ENCODE measurements around the gene RPS16.

- TF ChIP-seq POLR2A (IDR thresholded peaks at IDR 0.05) = no peak
- no peak for TF ChIP-seq CTCF (IDR thresholded peaks at IDR 0.05)
These were observed 13.7 kb downstream of the RPS16 start for GRCh38 chr19:39422020-39422419.

All from right lobe of liver (tissue), 4 donors.